Measurements from ENCODE around the gene RAPGEFL1.

RAPGEFL1 gene

GRCh38 chr17:40171750-40172149 is 5.5 kb upstream of the RAPGEFL1 start:
- H3K27ac ChIP-seq (replicated peaks), result no peak overlapping the region
- no peak overlapping the region for H3K4me3 ChIP-seq (replicated peaks; ENCODE audit: insufficient read depth, low read length)
- TF ChIP-seq GABPA (IDR thresholded peaks at IDR 0.05; ENCODE audit: low read depth) (no peak), POLR2AphosphoS5 (IDR thresholded peaks at IDR 0.05; ENCODE audit: low read depth) (no peak), REST (IDR thresholded peaks at IDR 0.05; ENCODE audit: insufficient replicate concordance, low read depth) (no peak), SPI1 (IDR thresholded peaks at IDR 0.05; ENCODE audit: borderline replicate concordance, low read depth) (no peak)
- TF ChIP-seq, protein P1, sequence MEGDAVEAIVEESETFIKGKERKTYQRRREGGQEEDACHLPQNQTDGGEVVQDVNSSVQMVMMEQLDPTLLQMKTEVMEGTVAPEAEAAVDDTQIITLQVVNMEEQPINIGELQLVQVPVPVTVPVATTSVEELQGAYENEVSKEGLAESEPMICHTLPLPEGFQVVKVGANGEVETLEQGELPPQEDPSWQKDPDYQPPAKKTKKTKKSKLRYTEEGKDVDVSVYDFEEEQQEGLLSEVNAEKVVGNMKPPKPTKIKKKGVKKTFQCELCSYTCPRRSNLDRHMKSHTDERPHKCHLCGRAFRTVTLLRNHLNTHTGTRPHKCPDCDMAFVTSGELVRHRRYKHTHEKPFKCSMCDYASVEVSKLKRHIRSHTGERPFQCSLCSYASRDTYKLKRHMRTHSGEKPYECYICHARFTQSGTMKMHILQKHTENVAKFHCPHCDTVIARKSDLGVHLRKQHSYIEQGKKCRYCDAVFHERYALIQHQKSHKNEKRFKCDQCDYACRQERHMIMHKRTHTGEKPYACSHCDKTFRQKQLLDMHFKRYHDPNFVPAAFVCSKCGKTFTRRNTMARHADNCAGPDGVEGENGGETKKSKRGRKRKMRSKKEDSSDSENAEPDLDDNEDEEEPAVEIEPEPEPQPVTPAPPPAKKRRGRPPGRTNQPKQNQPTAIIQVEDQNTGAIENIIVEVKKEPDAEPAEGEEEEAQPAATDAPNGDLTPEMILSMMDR (IDR thresholded peaks at IDR 0.05; ENCODE audit: insufficient read depth, low read length), result no peak
- no peaks in the 10 kb centered on the region for H3K27me3 ChIP-seq (ENCODE audit: insufficient read depth, poor library complexity, severe bottlenecking)
- no peak for DNase-seq (ENCODE audit: low read depth in 1 of 2, low spot score in 1 of 2)

- no peak for TF ChIP-seq REST (IDR thresholded peaks at IDR 0.05; ENCODE audit: insufficient replicate concordance, low read depth)
- no peak for TF ChIP-seq GABPA (IDR thresholded peaks at IDR 0.05; ENCODE audit: low read depth)
- TF ChIP-seq, protein P1 (IDR thresholded peaks at IDR 0.05; ENCODE audit: insufficient read depth, low read length), result no peak
- Histone ChIP-seq H3K27ac (replicated peaks) (no peak overlapping the region), H3K4me3 (replicated peaks; ENCODE audit: insufficient read depth, low read length) (no peak overlapping the region), H3K27me3 (ENCODE audit: insufficient read depth, poor library complexity, severe bottlenecking) (no peaks in the 10 kb centered on the region)
- no peak for DNase-seq (ENCODE audit: low read depth in 1 of 2, low spot score in 1 of 2)
These were observed 4.0 kb upstream of the RAPGEFL1 start for GRCh38 chr17:40173091-40173777.

- DNase-seq (ENCODE audit: low read depth in 1 of 2, low spot score in 1 of 2), result no peak
- no peak overlapping the region for H3K4me3 ChIP-seq (replicated peaks; ENCODE audit: insufficient read depth, low read length)
- TF ChIP-seq GABPA (IDR thresholded peaks at IDR 0.05; ENCODE audit: low read depth) (no peak), REST (IDR thresholded peaks at IDR 0.05; ENCODE audit: insufficient replicate concordance, low read depth) (no peak), POLR2AphosphoS5 (IDR thresholded peaks at IDR 0.05; ENCODE audit: low read depth) (no peak), SPI1 (IDR thresholded peaks at IDR 0.05; ENCODE audit: borderline replicate concordance, low read depth) (no peak)
- TF ChIP-seq, protein P1 (IDR thresholded peaks at IDR 0.05; ENCODE audit: insufficient read depth, low read length), result no peak
- H3K27me3 ChIP-seq (ENCODE audit: insufficient read depth, poor library complexity, severe bottlenecking), result no peaks in the 10 kb centered on the region
- H3K27ac ChIP-seq (replicated peaks), result no peak overlapping the region
These were observed 3.5 kb upstream of the RAPGEFL1 start for GRCh38 chr17:40173778-40174135.

Measured in HL-60 (cell line).